ENCODE results near the gene ACTR2.
"Not testable (repeated sequence)": the region's sequence is repeated elsewhere in the genome, so short reads cannot be mapped to it uniquely, and the experiment has no call there.

Gene ACTR2

GRCh38 chr2:65227456-65228262, at the start of gene ACTR2:
Gene ACTR2 (plus strand): TSS chr2:65227831. CDS start chr2:65227910, 79 bp downstream.
- Mint-ChIP-seq H3K4me1 (peaks cover 35% of the 10 kb centered on the region), H3K27ac (peak within 1 kb of the TSS; percentile 100), H3K27me3 (no peaks in the 10 kb centered on the region), H3K4me3 (peak within 1 kb of the TSS; percentile 100), H3K36me3 (peaks cover 13% of the 10 kb centered on the region), H3K9me3 (no peaks in the 10 kb centered on the region)

DNA sequence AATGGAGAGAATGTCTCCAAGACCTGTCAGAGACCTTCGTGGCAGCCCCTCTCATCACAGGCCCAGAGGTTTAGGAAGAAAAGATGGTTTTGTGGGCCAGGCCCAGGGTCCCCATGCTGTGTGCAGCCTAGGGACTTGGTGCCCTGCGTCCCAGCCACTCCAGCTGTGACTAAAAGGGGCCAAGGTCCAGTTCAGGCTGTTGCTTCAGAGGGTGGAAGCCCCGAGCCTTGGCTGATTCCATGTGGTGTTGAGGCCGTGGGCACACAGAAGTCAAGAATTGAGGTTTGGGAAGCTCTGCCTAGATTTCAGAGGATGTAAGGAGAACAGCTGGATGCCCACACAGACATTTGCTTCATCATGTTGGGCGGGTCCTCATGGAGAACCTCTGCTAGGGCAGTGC, 45.1 kb upstream of the ACTR2 start:
- H3K4me1 Mint-ChIP-seq: peaks cover 8% of the 10 kb centered on the region
- peaks cover 1% of the 10 kb centered on the region for H3K27me3 Mint-ChIP-seq
- no peaks in the 10 kb centered on the region for H3K36me3 Mint-ChIP-seq
- no peak overlapping the region for H3K27ac Mint-ChIP-seq
- no peak overlapping the region for H3K4me3 Mint-ChIP-seq
- no peaks in the 10 kb centered on the region for H3K9me3 Mint-ChIP-seq

DNA sequence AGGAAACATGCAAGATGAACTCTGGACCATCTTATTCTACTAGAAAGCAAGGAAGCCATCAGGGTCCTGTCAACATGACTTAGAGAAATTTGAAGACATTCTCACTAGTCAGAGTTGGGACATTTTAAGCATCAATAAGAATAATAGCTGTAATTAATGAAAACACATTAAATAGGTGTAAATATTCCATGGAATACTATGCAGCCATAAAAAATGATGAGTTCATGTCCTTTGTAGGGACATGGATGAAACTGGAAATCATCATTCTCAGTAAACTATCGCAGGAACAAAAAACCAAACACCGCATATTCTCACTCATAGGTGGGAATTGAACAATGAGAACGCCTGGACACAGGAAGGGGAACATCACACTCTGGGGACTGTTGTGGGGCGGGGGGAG, 44.2 kb upstream of the ACTR2 start:
- H3K27ac Mint-ChIP-seq, H3K4me1 Mint-ChIP-seq, H3K4me3 Mint-ChIP-seq: not testable (repeated sequence)

DNA sequence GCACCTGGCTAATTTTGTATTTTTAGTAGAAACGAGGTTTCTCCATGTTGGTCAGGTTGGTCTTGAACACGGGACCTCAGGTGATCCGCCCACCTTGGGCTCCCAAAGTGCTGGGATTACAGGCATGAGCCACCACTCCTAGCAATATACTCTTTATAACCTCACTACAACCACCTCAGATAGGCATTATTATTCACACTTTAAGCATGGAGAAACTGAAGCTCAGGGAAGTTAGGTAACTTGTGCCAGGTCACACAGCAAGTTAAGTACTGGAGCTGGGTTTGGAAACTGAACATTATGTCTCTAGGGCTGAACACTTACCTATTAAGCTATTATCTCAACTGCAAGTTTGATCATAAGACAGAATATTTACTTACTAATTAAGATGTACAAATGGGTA, 42.6 kb upstream of the ACTR2 start:
- no peak overlapping the region for H3K27ac Mint-ChIP-seq

More for the DNA sequence above, 44.2 kb upstream of the ACTR2 start:
- H3K27me3 Mint-ChIP-seq, H3K36me3 Mint-ChIP-seq, H3K9me3 Mint-ChIP-seq: not testable (repeated sequence)

GRCh38 chr2:65186093-65186868, 41.4 kb upstream of the ACTR2 start:
- Mint-ChIP-seq H3K36me3 (peaks cover 4% of the 10 kb centered on the region), H3K9me3 (no peaks in the 10 kb centered on the region), H3K27me3 (peaks cover 6% of the 10 kb centered on the region), H3K27ac (no peak overlapping the region), H3K4me1 (peaks cover 8% of the 10 kb centered on the region), H3K4me3 (no peak overlapping the region)

More for the DNA sequence above, 42.6 kb upstream of the ACTR2 start:
- peaks cover 6% of the 10 kb centered on the region for H3K27me3 Mint-ChIP-seq
- H3K4me1 Mint-ChIP-seq: peaks cover 8% of the 10 kb centered on the region
- H3K9me3 Mint-ChIP-seq: no peaks in the 10 kb centered on the region
- peaks cover 4% of the 10 kb centered on the region for H3K36me3 Mint-ChIP-seq
- no peak overlapping the region for H3K4me3 Mint-ChIP-seq

- Mint-ChIP-seq H3K27ac (no peak overlapping the region), H3K36me3 (peaks cover 4% of the 10 kb centered on the region), H3K4me3 (no peak overlapping the region), H3K27me3 (peaks cover 6% of the 10 kb centered on the region), H3K4me1 (peaks cover 8% of the 10 kb centered on the region), H3K9me3 (no peaks in the 10 kb centered on the region)
Measured at GRCh38 chr2:65186872-65187851, 40.5 kb upstream of the ACTR2 start.

DNA sequence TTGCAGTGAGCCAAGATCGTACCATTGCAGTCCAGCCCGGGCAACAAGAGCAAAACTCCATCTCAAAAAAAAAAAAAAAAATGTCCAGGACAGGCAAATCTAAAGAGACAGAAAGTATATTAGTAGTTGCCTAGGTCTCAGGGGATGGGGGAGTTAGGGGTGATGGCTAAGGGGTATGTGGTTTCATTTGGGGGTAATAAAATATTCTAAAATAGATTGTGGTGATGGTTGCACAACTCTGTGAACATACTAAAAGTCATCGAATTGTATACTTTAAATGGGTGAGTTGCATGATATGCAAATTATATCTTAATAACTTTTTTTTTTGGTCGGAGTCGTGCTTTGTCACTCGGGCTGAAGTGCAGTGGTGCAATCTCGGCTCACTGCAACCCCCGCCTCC, 34.2 kb upstream of the ACTR2 start:
- Mint-ChIP-seq H3K4me3 (no peak overlapping the region), H3K36me3 (peaks cover 4% of the 10 kb centered on the region), H3K4me1 (no peaks in the 10 kb centered on the region), H3K27ac (no peak overlapping the region), H3K9me3 (no peaks in the 10 kb centered on the region), H3K27me3 (peaks cover 5% of the 10 kb centered on the region)

GRCh38 chr2:65198737-65199136, 28.9 kb upstream of the ACTR2 start:
- Mint-ChIP-seq H3K4me3 (no peak overlapping the region), H3K27me3 (no peaks in the 10 kb centered on the region), H3K36me3 (no peaks in the 10 kb centered on the region), H3K27ac (no peak overlapping the region), H3K9me3 (no peaks in the 10 kb centered on the region), H3K4me1 (no peaks in the 10 kb centered on the region)

- H3K4me1 Mint-ChIP-seq: no peaks in the 10 kb centered on the region
- no peaks in the 10 kb centered on the region for H3K27me3 Mint-ChIP-seq
- no peaks in the 10 kb centered on the region for H3K9me3 Mint-ChIP-seq
- no peak overlapping the region for H3K4me3 Mint-ChIP-seq
- no peaks in the 10 kb centered on the region for H3K36me3 Mint-ChIP-seq
- no peak overlapping the region for H3K27ac Mint-ChIP-seq
Measured at GRCh38 chr2:65199166-65199565, 28.5 kb upstream of the ACTR2 start.

- no peaks in the 10 kb centered on the region for H3K36me3 Mint-ChIP-seq
- H3K9me3 Mint-ChIP-seq: no peaks in the 10 kb centered on the region
- H3K27ac Mint-ChIP-seq: no peak overlapping the region
- H3K27me3 Mint-ChIP-seq: no peaks in the 10 kb centered on the region
- no peak overlapping the region for H3K4me3 Mint-ChIP-seq
- H3K4me1 Mint-ChIP-seq: no peaks in the 10 kb centered on the region
Measured at GRCh38 chr2:65199891-65200290, 27.7 kb upstream of the ACTR2 start.

DNA sequence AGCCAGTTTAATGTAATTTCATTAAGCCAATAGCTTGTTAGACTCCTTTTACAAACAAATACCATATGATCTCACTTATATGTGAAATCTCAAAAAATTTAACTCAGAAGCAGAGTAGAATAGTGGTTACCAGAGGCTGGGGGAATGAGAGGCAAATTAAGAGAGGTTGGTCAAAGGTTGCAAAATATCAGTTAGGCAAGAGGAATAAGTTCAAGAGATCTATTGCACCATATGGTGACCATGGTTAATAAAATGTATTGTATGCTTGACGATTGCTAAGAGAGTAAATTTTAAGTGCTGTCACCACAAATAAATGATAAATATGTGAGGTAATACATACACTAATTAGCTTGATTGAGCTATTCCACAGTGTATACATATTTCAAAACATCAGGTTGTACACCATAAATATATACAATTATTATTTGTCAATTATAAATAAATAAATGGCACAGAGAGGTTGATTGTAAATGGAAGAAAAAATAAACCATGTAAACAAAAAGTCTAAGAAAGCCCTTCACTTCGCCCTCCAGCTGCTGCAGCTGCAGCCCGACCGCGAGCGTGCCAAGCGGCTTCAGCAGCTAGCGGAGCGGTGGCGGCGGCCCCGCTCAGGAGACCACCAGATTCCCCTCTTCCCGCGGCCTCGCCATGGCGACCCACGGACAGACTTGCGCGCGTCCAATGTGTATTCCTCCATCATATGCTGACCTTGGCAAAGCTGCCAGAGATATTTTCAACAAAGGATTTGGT, 23.0 kb upstream of the ACTR2 start:
- no peaks in the 10 kb centered on the region for H3K36me3 Mint-ChIP-seq
- no peak overlapping the region for H3K4me3 Mint-ChIP-seq
- H3K9me3 Mint-ChIP-seq: no peaks in the 10 kb centered on the region
- H3K4me1 Mint-ChIP-seq: no peaks in the 10 kb centered on the region
- H3K27ac Mint-ChIP-seq: no peak overlapping the region
- no peaks in the 10 kb centered on the region for H3K27me3 Mint-ChIP-seq

DNA sequence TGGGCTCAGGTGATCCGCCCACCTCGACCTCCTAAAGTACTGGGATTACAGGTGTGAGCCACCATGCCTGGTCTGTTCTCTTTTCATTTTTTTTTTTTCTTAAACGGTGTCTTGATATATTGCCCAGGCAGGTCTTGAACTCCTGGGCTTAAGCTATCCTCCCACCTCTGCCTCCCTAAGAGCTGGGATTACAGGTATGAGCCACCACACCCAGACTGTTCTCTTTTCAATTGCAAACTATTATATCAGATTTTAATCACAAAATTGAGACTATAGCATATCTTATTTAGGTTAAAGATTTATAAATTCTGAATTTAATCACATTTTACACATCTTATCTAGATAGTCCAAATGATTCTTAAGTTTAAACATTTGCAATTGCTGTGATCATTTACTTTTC, 15.5 kb upstream of the ACTR2 start:
- Mint-ChIP-seq H3K27me3 (no peaks in the 10 kb centered on the region), H3K4me3 (no peak overlapping the region), H3K9me3 (no peaks in the 10 kb centered on the region), H3K36me3 (no peaks in the 10 kb centered on the region), H3K4me1 (no peaks in the 10 kb centered on the region), H3K27ac (no peak overlapping the region)

DNA sequence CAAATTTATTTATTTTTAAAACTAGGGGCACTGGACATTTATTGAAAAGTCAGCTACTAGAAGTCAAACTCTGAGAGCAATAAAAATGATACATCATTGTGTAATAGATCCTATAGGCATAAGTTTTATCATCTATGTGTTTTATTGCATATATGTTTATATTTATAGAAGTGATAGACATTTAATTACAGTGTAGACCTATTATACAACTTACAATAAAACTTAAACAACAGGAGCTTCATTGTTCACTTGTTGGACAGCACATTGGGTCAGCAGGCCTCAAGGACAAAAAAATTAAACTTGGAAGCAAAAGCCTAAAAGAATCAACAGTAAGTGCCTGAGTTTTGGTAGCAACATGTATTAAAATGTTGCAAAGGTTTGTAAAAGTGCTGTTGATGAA, 15.0 kb upstream of the ACTR2 start:
- H3K4me3 Mint-ChIP-seq: no peak overlapping the region
- no peaks in the 10 kb centered on the region for H3K36me3 Mint-ChIP-seq
- H3K4me1 Mint-ChIP-seq: no peaks in the 10 kb centered on the region
- no peaks in the 10 kb centered on the region for H3K27me3 Mint-ChIP-seq
- no peak overlapping the region for H3K27ac Mint-ChIP-seq
- H3K9me3 Mint-ChIP-seq: no peaks in the 10 kb centered on the region

DNA sequence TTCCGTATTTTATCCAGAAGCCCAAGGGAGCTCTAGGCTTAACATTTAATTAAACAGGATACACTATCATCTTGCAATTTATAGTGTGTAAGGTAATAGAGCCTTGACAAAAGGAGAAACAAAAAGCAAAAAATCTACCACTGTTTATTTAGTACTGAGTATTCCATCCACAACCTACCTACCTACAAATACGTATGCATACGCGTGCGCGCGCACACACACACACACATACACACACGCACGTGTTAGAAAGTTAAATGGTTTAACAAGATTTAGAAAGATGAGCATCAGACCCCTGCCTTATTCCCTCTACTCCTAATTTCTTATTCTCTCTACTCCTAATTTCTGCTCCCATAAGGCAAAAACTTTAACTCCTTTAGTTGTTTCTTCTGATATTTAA, 14.6 kb upstream of the ACTR2 start:
- no peaks in the 10 kb centered on the region for H3K9me3 Mint-ChIP-seq
- H3K4me1 Mint-ChIP-seq: no peaks in the 10 kb centered on the region
- H3K36me3 Mint-ChIP-seq: no peaks in the 10 kb centered on the region
- no peaks in the 10 kb centered on the region for H3K27me3 Mint-ChIP-seq
- no peak overlapping the region for H3K27ac Mint-ChIP-seq
- H3K4me3 Mint-ChIP-seq: no peak overlapping the region

GRCh38 chr2:65214361-65214760, 13.3 kb upstream of the ACTR2 start:
- Mint-ChIP-seq H3K27me3 (no peaks in the 10 kb centered on the region), H3K36me3 (no peaks in the 10 kb centered on the region), H3K9me3 (no peaks in the 10 kb centered on the region), H3K27ac (no peak overlapping the region), H3K4me3 (no peak overlapping the region), H3K4me1 (no peaks in the 10 kb centered on the region)
